H1 (cell line): ENCODE data around the gene CCBE1. TPM values are rescaled to one million over a fixed set of nuclear protein-coding genes. Genes with fewer than 3 reads are reported as not detected.

Source experiments
- CTCF ChIA-PET: fragments of 300-600 bp; sonication (Branson Sonifier 250); formaldehyde crosslinking; loops from one replicate; lab custom pipeline; 2021; ENCODE audit not compliant: partially characterized antibody; lab: Charles Lee
- POLR2A ChIA-PET: fragments of 300-600 bp; sonication (Branson Sonifier 250); formaldehyde crosslinking; loops from one replicate; lab custom pipeline; 2021; ENCODE audit warnings: inconsistent platforms; ENCODE audit not compliant: partially characterized antibody; lab: Charles Lee
- DNase-seq, 2 experiments: peaks; one replicate each; pipeline versions ENCODE4 v3.0.0 to v3.0.0-alpha.2; 2010 to 2022; ENCODE audit warnings: low spot score in 2 of 2, low read depth in 1 of 2, mixed read lengths in 1 of 2
- FAIRE-seq: peaks from 2 replicates; lab custom pipeline; 2011; peaks lifted over from hg19 to GRCh38; lab: Jason Lieb, UNC
- H2AFZ ChIP-seq: 2 replicates; pipeline ENCODE4 v1.8.1; 2012; ENCODE audit warnings: low read length, inconsistent platforms
- H2AK5ac ChIP-seq: 2 replicates; pipeline ENCODE4 v1.6.1; 2013; ENCODE audit warnings: low read depth, low read length
- H2BK120ac ChIP-seq: replicated peaks from 2 replicates; pipeline ENCODE3; 2013; ENCODE audit warnings: low read depth, low read length, inconsistent platforms
- H2BK12ac ChIP-seq: 2 replicates; pipeline ENCODE4 v1.6.1; 2013; ENCODE audit warnings: low read depth, low read length
- H2BK15ac ChIP-seq: 2 replicates; pipeline ENCODE4 v1.6.1; 2013; ENCODE audit warnings: low read length
- H2BK20ac ChIP-seq: 2 replicates; pipeline ENCODE4 v1.6.1; 2013; ENCODE audit warnings: low read length
- H2BK5ac ChIP-seq: 2 replicates; pipeline ENCODE4 v1.6.1; 2013; ENCODE audit warnings: low read depth, low read length
- H3K14ac ChIP-seq: 2 replicates; pipeline ENCODE4 v1.6.1; 2013; ENCODE audit warnings: inconsistent platforms; ENCODE audit not compliant: insufficient read length
- H3K18ac ChIP-seq: 2 replicates; pipeline ENCODE4 v1.6.1; 2013; ENCODE audit warnings: low read length; ENCODE audit errors: extremely low read depth
- H3K23ac ChIP-seq: 2 replicates; pipeline ENCODE4 v1.6.1; 2013; ENCODE audit warnings: inconsistent platforms; ENCODE audit not compliant: insufficient read length
- H3K23me2 ChIP-seq: 2 replicates; pipeline ENCODE4 v1.6.1; 2013; ENCODE audit warnings: low read depth, low read length
- H3K27ac ChIP-seq: 2 replicates; pipeline ENCODE4 v1.6.1; 2011; ENCODE audit warnings: low read depth, low read length, inconsistent platforms
- H3K27me3 ChIP-seq, 4 experiments: replicated peaks in 1 of 4; 1 replicate in 1 of 4; 2 replicates in 3 of 4; pipeline versions ENCODE4 v1.6.1 to v1.8.1; 2011 to 2013; ENCODE audit warnings: low read length in 3 of 4, mild to moderate bottlenecking in 3 of 4, inconsistent platforms in 2 of 4, mixed read lengths in 2 of 4, moderate library complexity in 1 of 4; ENCODE audit not compliant: control insufficient read depth in 3 of 4, insufficient read depth in 3 of 4; ENCODE audit errors: extremely low read depth in 1 of 4
- H3K36me3 ChIP-seq, 4 experiments: 2 replicates each; pipeline versions ENCODE4 v1.6.1 to v1.8.1; 2011 to 2013; ENCODE audit warnings: mild to moderate bottlenecking in 4 of 4, low read length in 3 of 4, moderate library complexity in 2 of 4, control low read depth in 1 of 4, inconsistent platforms in 1 of 4; ENCODE audit not compliant: insufficient read depth in 4 of 4, control insufficient read depth in 2 of 4
- H3K4ac ChIP-seq: replicated peaks from 2 replicates; pipeline ENCODE3; 2013; ENCODE audit warnings: low read length, low read depth, mixed read lengths, inconsistent platforms; ENCODE audit not compliant: insufficient read length
- H3K4me1 ChIP-seq, 4 experiments: replicated peaks in 1 of 4; 1 replicate in 1 of 4; 2 replicates in 3 of 4; pipeline versions ENCODE4 v1.6.1 to v1.8.1; 2011 to 2013; ENCODE audit warnings: low read length in 3 of 4, inconsistent platforms in 2 of 4, mixed read lengths in 1 of 4; ENCODE audit not compliant: insufficient read depth in 4 of 4, control insufficient read depth in 3 of 4
- H3K4me2 ChIP-seq, 2 experiments: 2 replicates each; pipeline versions ENCODE4 v1.6.1 to v1.8.1; 2011 to 2013; ENCODE audit warnings: low read depth in 2 of 2, low read length in 2 of 2, control low read depth in 1 of 2, inconsistent platforms in 1 of 2, mild to moderate bottlenecking in 1 of 2; ENCODE audit not compliant: insufficient read depth in 1 of 2
- H3K4me3 ChIP-seq, 4 experiments: fragments of 200-600, 300-600 bp in 1 of 4; sonication (generic), shearing (Covaris generic), sonication (Bioruptor Twin) in 1 of 4; 2 replicates each; pipeline versions ENCODE4 v1.5.1 to v1.8.1; 2011 to 2016; ENCODE audit warnings: low read length in 4 of 4, low read depth in 3 of 4, control low read depth in 2 of 4, inconsistent platforms in 2 of 4, mild to moderate bottlenecking in 2 of 4, mixed read lengths in 1 of 4, moderate library complexity in 1 of 4; ENCODE audit not compliant: insufficient read depth in 2 of 4; ENCODE audit errors: extremely low read depth in 1 of 4
- H3K56ac ChIP-seq: replicated peaks from 2 replicates; pipeline ENCODE3; 2013; ENCODE audit warnings: low read depth, mild to moderate bottlenecking, mixed read lengths, low read length, inconsistent platforms; ENCODE audit not compliant: insufficient read length
- H3K79me1 ChIP-seq: 2 replicates; pipeline ENCODE4 v1.6.1; 2013; ENCODE audit warnings: low read depth, low read length, control low read depth
- H3K79me2 ChIP-seq, 2 experiments: 2 replicates each; pipeline versions ENCODE4 v1.6.1 to v1.8.1; 2012 to 2013; ENCODE audit warnings: low read length in 2 of 2, mild to moderate bottlenecking in 2 of 2, inconsistent platforms in 1 of 2; ENCODE audit not compliant: insufficient read depth in 2 of 2, control insufficient read depth in 1 of 2
- H3K9ac ChIP-seq, 4 experiments: replicated peaks in 1 of 4; 1 replicate in 1 of 4; 2 replicates in 3 of 4; pipeline versions ENCODE4 v1.6.1 to v1.8.1; 2011 to 2013; ENCODE audit warnings: low read depth in 3 of 4, low read length in 3 of 4, control low read depth in 2 of 4, mild to moderate bottlenecking in 2 of 4, moderate library complexity in 2 of 4, inconsistent platforms in 1 of 4; ENCODE audit errors: extremely low read depth in 1 of 4
- H3K9me3 ChIP-seq, 2 experiments: 2 replicates each; pipeline versions ENCODE4 v1.6.1 to v1.8.1; 2012 to 2013; ENCODE audit warnings: mild to moderate bottlenecking in 2 of 2, moderate library complexity in 2 of 2, control low read depth in 1 of 2, inconsistent platforms in 1 of 2, low read depth in 1 of 2, low read length in 1 of 2, mixed read lengths in 1 of 2; ENCODE audit not compliant: insufficient read depth in 2 of 2
- H4K20me1 ChIP-seq, 2 experiments: replicated peaks in 1 of 2; 2 replicates each; pipeline versions ENCODE3 to v1.8.1; 2011 to 2013; ENCODE audit warnings: inconsistent platforms in 2 of 2, low read length in 2 of 2, mild to moderate bottlenecking in 1 of 2; ENCODE audit not compliant: insufficient read depth in 2 of 2, control insufficient read depth in 1 of 2
- H4K5ac ChIP-seq: 2 replicates; pipeline ENCODE4 v1.6.1; 2013; ENCODE audit warnings: low read length, low read depth, mixed read lengths, inconsistent platforms; ENCODE audit not compliant: insufficient read length
- H4K8ac ChIP-seq: 2 replicates; pipeline ENCODE4 v1.8.0; 2013; ENCODE audit warnings: mild to moderate bottlenecking, moderate library complexity, low read length, inconsistent platforms; ENCODE audit not compliant: insufficient read depth; ENCODE audit errors: extremely low read depth
- H4K91ac ChIP-seq: replicated peaks from 2 replicates; pipeline ENCODE3; 2013; ENCODE audit warnings: low read length, mixed read lengths, inconsistent platforms; ENCODE audit not compliant: insufficient read length
- CHD2 ChIP-seq: IDR thresholded peaks from 2 replicates; pipeline ENCODE4 v1.6.1; 2012; ENCODE audit warnings: low read length, improper control_type of control experiment
- CREB1 ChIP-seq: IDR thresholded peaks from 2 replicates; pipeline ENCODE4 v1.6.1; 2012; ENCODE audit warnings: inconsistent platforms
- GABPA ChIP-seq: IDR thresholded peaks from 2 replicates; pipeline ENCODE4 v1.6.1; 2011; ENCODE audit warnings: mild to moderate bottlenecking, low read length, moderate library complexity, borderline replicate concordance; ENCODE audit not compliant: insufficient read depth
- HDAC6 ChIP-seq: IDR thresholded peaks from one replicate; pipeline ENCODE4 v1.7.1; 2012; ENCODE audit warnings: low read depth, mild to moderate bottlenecking, inconsistent platforms, low read length, moderate library complexity
- MAX ChIP-seq: IDR thresholded peaks from 2 replicates; pipeline ENCODE4 v1.6.1; 2012; ENCODE audit warnings: inconsistent platforms
- NRF1 ChIP-seq: IDR thresholded peaks from 2 replicates; pipeline ENCODE4 v1.6.1; 2011; ENCODE audit warnings: mild to moderate bottlenecking, low read depth, low read length, improper control_type of control experiment
- POLR2A ChIP-seq, 2 experiments: IDR thresholded peaks; 1 replicate in 1 of 2; 2 replicates in 1 of 2; pipeline ENCODE4 v1.6.1; 2011; ENCODE audit warnings: low read depth in 2 of 2, low read length in 2 of 2, mild to moderate bottlenecking in 2 of 2; ENCODE audit errors: control extremely low read depth in 1 of 2
- RAD21 ChIP-seq, 2 experiments: IDR thresholded peaks in 1 of 2; conservative IDR thresholded peaks in 1 of 2; 2 replicates each; pipeline ENCODE4 v1.6.1; 2011; ENCODE audit warnings: low read depth in 2 of 2, low read length in 2 of 2, improper control_type of control experiment in 1 of 2, inconsistent platforms in 1 of 2, mild to moderate bottlenecking in 1 of 2, moderate library complexity in 1 of 2
- SAP30 ChIP-seq: fragments of 300-600 bp; sonication (generic); IDR thresholded peaks from 2 replicates; pipeline ENCODE4 v1.7.1; 2012; ENCODE audit warnings: low read length, moderate library complexity, mild to moderate bottlenecking, inconsistent platforms; ENCODE audit not compliant: insufficient read depth, insufficient replicate concordance
- SIRT6 ChIP-seq: IDR thresholded peaks from one replicate; pipeline ENCODE4 v1.7.1; 2012; ENCODE audit warnings: low read length, inconsistent platforms
- SP2 ChIP-seq: IDR thresholded peaks from 2 replicates; pipeline ENCODE4 v1.6.1; 2012; ENCODE audit warnings: mild to moderate bottlenecking, low read length, inconsistent platforms
- TAF1 ChIP-seq: IDR thresholded peaks from 2 replicates; pipeline ENCODE4 v1.6.1; 2011; ENCODE audit warnings: mild to moderate bottlenecking, low read depth, low read length
- TAF7 ChIP-seq: optimal IDR thresholded peaks from 2 replicates; pipeline ENCODE3; 2011; ENCODE audit warnings: low read depth, mild to moderate bottlenecking, inconsistent platforms, low read length, moderate library complexity, borderline replicate concordance
- TCF12 ChIP-seq: IDR thresholded peaks from 2 replicates; pipeline ENCODE4 v1.6.1; 2011; ENCODE audit warnings: low read depth, mild to moderate bottlenecking, low read length
- YY1 ChIP-seq: IDR thresholded peaks from 2 replicates; pipeline ENCODE4 v1.6.1; 2011; ENCODE audit warnings: low read depth, mild to moderate bottlenecking, low read length
- WGBS, 2 experiments: shearing (Covaris generic) in 1 of 2; methylation state at CpG; one replicate each; pipeline versions ENCODE4 v1.1.6 to v1.1.7; 2013 to 2015; ENCODE audit warnings: low lambda C conversion rate in 2 of 2, mixed read lengths in 2 of 2, inconsistent platforms in 1 of 2, low coverage in 1 of 2, missing lambda C conversion rate in 1 of 2; ENCODE audit not compliant: insufficient replicate concordance in 2 of 2, insufficient coverage in 1 of 2, insufficient read length in 1 of 2; ENCODE audit errors: extremely low coverage in 1 of 2, missing lambda C conversion rate in 1 of 2; 5-methylcytosine and 5-hydroxymethylcytosine counted together
- polyA plus RNA-seq, 7 experiments: library from polyadenylated mRNA; depleted of rRNA in 3 of 7; stranded (reverse) in 5 of 7; unstranded in 2 of 7; fragments of >200 nt in 5 of 7; fragments of 200-250 nt in 2 of 7; gene quantifications; 1 replicate in 5 of 7; 2 replicates in 1 of 7; 4 replicates in 1 of 7; pipeline versions ENCODE4 v1.2.1 to v1.2.3, GENCODE V29; 2011 to 2013; ENCODE audit warnings: missing spikeins in 2 of 7, mixed read lengths in 2 of 7
- total RNA-seq: library from RNA; stranded (reverse); fragmentation: NEBNext Ultra II Directional; extraction: Animal tissue kit (Norgen Biotek cat#: 25700); gene quantifications from 2 replicates; pipeline ENCODE4 v1.2.1, GENCODE V29; 2021

CCBE1 gene
- total and polyA plus RNA-seq, 2 of the 8 experiments (the other 6 are each of a cell fraction or from before 2014, with no cell fraction given), result 2.1 to 2.6 TPM

- Histone ChIP-seq H2BK120ac (no peak overlapping the region), H2BK15ac (no peak overlapping the region), H4K91ac (no peak overlapping the region), H3K79me1 (no peaks in the 10 kb centered on the region), H3K4me3 (no peak overlapping the region), H3K9ac (no peak overlapping the region), H3K4ac (no peak overlapping the region), H3K56ac (no peak overlapping the region), H3K27me3 (peaks cover 0 to 16% (median 4%) of the 10 kb centered on the region in 4 experiments; a peak in 5 of 7 replicates), H2BK12ac (peak overlapping the region; percentile 62; the same call in 1 of the 2 replicates), H3K9me3 (no peaks in the 10 kb centered on the region), H2AK5ac (no peak overlapping the region), H3K79me2 (no peaks in the 10 kb centered on the region), H3K27ac (no peak overlapping the region), H3K23me2 (no peaks in the 10 kb centered on the region), H3K18ac (no peak overlapping the region), H2BK5ac (no peak overlapping the region), H2AFZ (no peak overlapping the region), H3K4me2 (no peak overlapping the region), H4K20me1 (no peaks in the 10 kb centered on the region), H3K4me1 (0 out of 7 replicates have a peak, but pooled peaks cover 0 to 2% (median under 1%) of the 10 kb centered on the region in 4 experiments), H2BK20ac (no peak overlapping the region), H3K14ac (no peak overlapping the region), H3K36me3 (no peaks in the 10 kb centered on the region), H3K23ac (no peak overlapping the region), H4K8ac (no peak overlapping the region), H4K5ac (no peak overlapping the region)
- WGBS, 2 experiments, result 85% methylated on average over 6 of the region's 6 CpGs; no CpG with 5 or more reads in 1 of the 2 experiments
- FAIRE-seq (no peak), DNase-seq (no peak)
- POLR2A ChIA-PET, result no interaction called here
- CTCF ChIA-PET, result interaction anchor here (0.9 to 8.9 kb wide), 5 partner anchors 10 to 112 kb away, joined by 3 to 64 read pairs (median 5); no protein-coding TSS in a partner anchor
- no peak for TF ChIP-seq GABPA
- TF ChIP-seq CREB1, result no peak
- TF ChIP-seq TAF1, result no peak
- no peak for TF ChIP-seq NRF1
- no peak for TF ChIP-seq POLR2A (IDR thresholded peaks at IDR 0.05; ENCODE audit: control extremely low read depth in 1 of 2, low read depth in 2 of 2, low read length in 2 of 2)
- no peak for TF ChIP-seq SIRT6
- no peak for TF ChIP-seq HDAC6
- TF ChIP-seq TAF7, result no peak
- TF ChIP-seq YY1, result no peak
- TF ChIP-seq SP2, result no peak
- TF ChIP-seq MAX, result no peak
- TF ChIP-seq SAP30, result no peak
- TF ChIP-seq RAD21 (IDR thresholded peaks at IDR 0.05 in 1 of 2, conservative IDR thresholded peaks at IDR 0.05 in 1 of 2; ENCODE audit: low read depth in 2 of 2, low read length in 2 of 2), result no peak
- TF ChIP-seq CHD2, result no peak
- TF ChIP-seq TCF12, result no peak
These were observed 315.3 kb downstream of the CCBE1 start for GRCh38 chr18:59381949-59382348.
